Heart right ventricle (tissue), 16 donors: ENCODE results near the gene GPR141. TPM values are rescaled to one million over a fixed set of nuclear protein-coding genes. Genes with fewer than 3 reads are reported as not detected.

Experiments
- ATAC-seq, 8 donors: fragments of 200-7000 bp; cut with Tn5 transposase; one replicate each; pipeline ENCODE4 v1.9.1; 2020; ENCODE audit warnings: mild to moderate bottlenecking in 8 of 8, moderate library complexity in 8 of 8, moderate number of reproducible peaks in 1 of 8
- DNase-seq, 2 donors: peaks; one replicate each; pipeline ENCODE4 v3.0.0-alpha.2; 2020
- H3K27ac ChIP-seq, 10 donors: fragments of 200-600 bp; sonication (generic) in 2 of 10; one replicate each; pipeline versions ENCODE4 v1.5.0 to v1.8.0; 2020 to 2022; ENCODE audit warnings: mild to moderate bottlenecking in 3 of 10
- H3K27me3 ChIP-seq, 7 donors: fragments of 200-600 bp; one replicate each; pipeline ENCODE4 v1.8.0; 2021 to 2022; ENCODE audit warnings: mild to moderate bottlenecking in 2 of 7
- H3K36me3 ChIP-seq, 9 donors: fragments of 200-600 bp; sonication (generic) in 1 of 9; one replicate each; pipeline versions ENCODE4 v1.5.0 to v1.8.0; 2020 to 2022; ENCODE audit warnings: mild to moderate bottlenecking in 2 of 9
- H3K4me1 ChIP-seq, 9 donors: fragments of 200-600 bp; sonication (generic) in 1 of 9; one replicate each; pipeline versions ENCODE4 v1.5.0 to v1.8.0; 2020 to 2022; ENCODE audit warnings: mild to moderate bottlenecking in 4 of 9
- H3K4me3 ChIP-seq, 10 donors: fragments of 200-600 bp; sonication (generic) in 2 of 10; one replicate each; pipeline versions ENCODE4 v1.5.0 to v1.8.0; 2020 to 2022; ENCODE audit warnings: mild to moderate bottlenecking in 7 of 10, moderate library complexity in 2 of 10
- H3K9me3 ChIP-seq, 11 donors: fragments of 200-600 bp in 10 of 11; sonication (generic) in 2 of 11; one replicate each; pipeline versions ENCODE4 v1.5.0 to v1.8.0; 2013 to 2022; ENCODE audit warnings: mild to moderate bottlenecking in 2 of 11, control low read depth in 1 of 11, moderate library complexity in 1 of 11
- WGBS, 2 donors: extraction: QIAGEN DNeasy Blood & Tissue Kit; methylation state at CpG; one replicate each; pipeline ENCODE4 v1.1.7; 2013; ENCODE audit warnings: inconsistent platforms in 1 of 2; 5-methylcytosine and 5-hydroxymethylcytosine counted together
- intact Hi-C, 10 donors: fragments of 100-400 bp; cut with DNase I; formaldehyde crosslinking; loops; one replicate each; pipeline versions ENCODE4 v1.11.1 to v1.14.2; 2022
- polyA plus RNA-seq, 2 donors: library from polyadenylated mRNA; stranded (reverse); fragments of 200-250 nt; gene quantifications; one replicate each; pipeline ENCODE4 v1.2.3, GENCODE V29; 2013
- total RNA-seq, 10 donors: library from RNA; stranded (reverse); fragmentation: NEBNext Ultra II Directional in 3 of 10; extraction: Animal tissue kit (Norgen Biotek cat#: 25700) in 3 of 10; gene quantifications; one replicate each; pipeline versions ENCODE4 v1.2.1 to v1.2.4, GENCODE V29; 2021 to 2023
- TF ChIP-seq, protein P1 (sequence below), 9 donors: fragments of 200-600 bp; sonication (generic) in 2 of 9; IDR thresholded peaks; one replicate each; pipeline versions ENCODE4 v1.5.0 to v1.8.0; 2021 to 2022; ENCODE audit warnings: antibody characterized with exemption in 9 of 9, mild to moderate bottlenecking in 5 of 9, moderate library complexity in 1 of 9
- donor health status: Arrhythmogenic right ventricular cardiomyopathy.
- donor health status: ischemic (EF 13 %, LVEDD 7.1; RV severe dilation, severe dysfunction).
- donor health status: healthy with polysubstance abuse.
- donor health status: DM: no; HTN: yes; CAD: no.
- donor health status: DM: no; HTN: no; CAD: no.
- donor health status: ischemic (EF 25% LVEDD 6.9; RV normal size, moderate dysfunction).
- donor health status: ischemic (EF 25% LVEDD 5.7; RV mildly dilated, moderate dysfunction).
- donor health status: healthy.
- donor health status: DM: yes; HTN: yes; CAD: no.
- donor health status: Ischemic cardiomyopathy.
- donor health status: ischemic (EF 35%, LVEDD 5.7; RV mildly dilated, moderate dysfunction).
- donor health status: nonischemic (EF 11% LVEDD 7.7; RV severe dilation, severe dysfunction).
- donor health status: DM: yes; HTN: yes; CAD: no.
- donor health status: PGD.
- donor health status: ischemic (EF 29% LVEDD 5.4; RV normal size, mild dysfunction).
- donor health status: nonischemic (EF 23%, LVEDD 6.1; RV moderate dilation, normal function).

GPR141 gene
- total and polyA plus RNA-seq, 12 donors, result 0.06 to 3.1 (median 0.50) TPM; not detected in 7

DNA sequence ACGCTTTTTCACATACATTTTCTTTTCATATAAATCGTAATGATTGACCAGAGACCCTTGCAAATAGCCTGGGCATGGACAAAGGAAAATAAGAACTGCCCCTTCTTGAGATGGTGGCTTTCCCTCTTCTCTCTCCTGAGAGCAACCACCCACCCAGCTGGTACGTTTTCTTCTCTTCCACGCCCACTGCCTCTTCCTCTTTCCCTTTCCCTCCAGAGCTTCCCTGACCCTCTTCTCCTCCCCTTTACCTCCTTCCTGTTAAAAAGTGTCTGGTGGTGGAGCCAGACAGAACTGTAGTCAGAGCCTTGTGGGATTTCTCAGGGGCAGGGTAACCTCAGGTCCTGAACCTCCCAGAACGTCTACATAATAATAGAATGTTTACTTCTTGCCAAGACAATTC is 23.2 kb downstream of the GPR141 start:
- H3K27ac ChIP-seq, result peak overlapping the region in 1 of 10 donors; percentile 26
- 57 to 58% methylated on average over 5 of the region's 5 CpGs for WGBS, 2 donors

DNA sequence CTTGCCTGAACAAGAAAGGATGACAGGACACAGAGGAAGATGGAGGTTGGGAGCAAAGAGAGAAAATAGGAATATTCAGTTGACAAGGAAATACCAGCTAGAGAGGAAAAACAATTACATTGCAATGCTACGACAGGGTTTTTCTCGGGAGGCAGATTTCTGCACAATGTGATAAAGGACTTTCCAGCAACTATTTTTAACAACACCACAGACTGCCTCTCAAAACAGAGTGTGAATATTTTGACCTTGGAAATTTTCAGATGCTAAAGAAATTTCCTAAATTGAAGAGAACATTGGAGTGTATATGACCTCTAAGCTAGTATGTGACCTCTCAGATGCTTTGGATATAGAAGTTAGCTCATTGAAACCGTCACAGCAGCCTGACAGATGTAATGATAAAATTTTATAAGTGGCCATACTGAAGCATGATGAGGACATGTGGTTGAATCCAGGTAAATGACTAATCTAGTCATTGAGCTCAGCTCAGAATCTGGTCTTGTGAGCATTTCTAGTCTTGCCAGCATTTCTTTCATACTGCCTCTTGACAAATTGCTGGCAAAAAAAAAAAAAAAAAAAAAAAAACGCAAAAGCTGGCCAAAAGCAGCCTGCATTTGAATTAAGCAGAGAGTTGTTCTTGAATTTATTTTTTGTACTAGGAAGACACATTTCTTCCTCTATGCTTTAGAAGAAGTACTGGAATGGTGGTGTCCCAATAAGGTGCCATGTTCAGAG is 24.4 kb downstream of the GPR141 start:
- DNase-seq (no peak), ATAC-seq (peak in 2 of 8 donors; percentile 34 to 52)
- Histone ChIP-seq H3K4me3 (no peak overlapping the region), H3K27me3 (no peaks in the 10 kb centered on the region), H3K9me3 (no peaks in the 10 kb centered on the region), H3K27ac (no peak overlapping the region), H3K4me1 (peaks cover 0 to 31% (median 9%) of the 10 kb centered on the region in 9 donors), H3K36me3 (no peaks in the 10 kb centered on the region)
- intact Hi-C loops, result loop anchor here in 1 of 10 donors (10.0 kb wide), 1 partner anchor 127 kb away; no protein-coding TSS in a partner anchor
- 24 to 34% methylated on average over 4 of the region's 4 CpGs for whole genome bisulfite sequencing, 2 donors
- TF ChIP-seq, protein P1, sequence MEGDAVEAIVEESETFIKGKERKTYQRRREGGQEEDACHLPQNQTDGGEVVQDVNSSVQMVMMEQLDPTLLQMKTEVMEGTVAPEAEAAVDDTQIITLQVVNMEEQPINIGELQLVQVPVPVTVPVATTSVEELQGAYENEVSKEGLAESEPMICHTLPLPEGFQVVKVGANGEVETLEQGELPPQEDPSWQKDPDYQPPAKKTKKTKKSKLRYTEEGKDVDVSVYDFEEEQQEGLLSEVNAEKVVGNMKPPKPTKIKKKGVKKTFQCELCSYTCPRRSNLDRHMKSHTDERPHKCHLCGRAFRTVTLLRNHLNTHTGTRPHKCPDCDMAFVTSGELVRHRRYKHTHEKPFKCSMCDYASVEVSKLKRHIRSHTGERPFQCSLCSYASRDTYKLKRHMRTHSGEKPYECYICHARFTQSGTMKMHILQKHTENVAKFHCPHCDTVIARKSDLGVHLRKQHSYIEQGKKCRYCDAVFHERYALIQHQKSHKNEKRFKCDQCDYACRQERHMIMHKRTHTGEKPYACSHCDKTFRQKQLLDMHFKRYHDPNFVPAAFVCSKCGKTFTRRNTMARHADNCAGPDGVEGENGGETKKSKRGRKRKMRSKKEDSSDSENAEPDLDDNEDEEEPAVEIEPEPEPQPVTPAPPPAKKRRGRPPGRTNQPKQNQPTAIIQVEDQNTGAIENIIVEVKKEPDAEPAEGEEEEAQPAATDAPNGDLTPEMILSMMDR (IDR thresholded peaks at IDR 0.05), result no peak

More for the DNA sequence above, 23.2 kb downstream of the GPR141 start:
- H3K4me1 ChIP-seq, result peaks cover 0 to 41% (median 9%) of the 10 kb centered on the region in 9 donors
- intact Hi-C loops, result loop anchor here in 1 of 10 donors (10.0 kb wide), 1 partner anchor 128 kb away; no protein-coding TSS in a partner anchor
- no peaks in the 10 kb centered on the region for H3K27me3 ChIP-seq
- H3K4me3 ChIP-seq, result no peak overlapping the region
- peak in 1 of 8 donors; percentile 7 for ATAC-seq
- TF ChIP-seq, protein P1 (IDR thresholded peaks at IDR 0.05), result no peak
- no peak for DNase-seq
- H3K36me3 ChIP-seq, result no peaks in the 10 kb centered on the region
- H3K9me3 ChIP-seq, result no peaks in the 10 kb centered on the region

DNA sequence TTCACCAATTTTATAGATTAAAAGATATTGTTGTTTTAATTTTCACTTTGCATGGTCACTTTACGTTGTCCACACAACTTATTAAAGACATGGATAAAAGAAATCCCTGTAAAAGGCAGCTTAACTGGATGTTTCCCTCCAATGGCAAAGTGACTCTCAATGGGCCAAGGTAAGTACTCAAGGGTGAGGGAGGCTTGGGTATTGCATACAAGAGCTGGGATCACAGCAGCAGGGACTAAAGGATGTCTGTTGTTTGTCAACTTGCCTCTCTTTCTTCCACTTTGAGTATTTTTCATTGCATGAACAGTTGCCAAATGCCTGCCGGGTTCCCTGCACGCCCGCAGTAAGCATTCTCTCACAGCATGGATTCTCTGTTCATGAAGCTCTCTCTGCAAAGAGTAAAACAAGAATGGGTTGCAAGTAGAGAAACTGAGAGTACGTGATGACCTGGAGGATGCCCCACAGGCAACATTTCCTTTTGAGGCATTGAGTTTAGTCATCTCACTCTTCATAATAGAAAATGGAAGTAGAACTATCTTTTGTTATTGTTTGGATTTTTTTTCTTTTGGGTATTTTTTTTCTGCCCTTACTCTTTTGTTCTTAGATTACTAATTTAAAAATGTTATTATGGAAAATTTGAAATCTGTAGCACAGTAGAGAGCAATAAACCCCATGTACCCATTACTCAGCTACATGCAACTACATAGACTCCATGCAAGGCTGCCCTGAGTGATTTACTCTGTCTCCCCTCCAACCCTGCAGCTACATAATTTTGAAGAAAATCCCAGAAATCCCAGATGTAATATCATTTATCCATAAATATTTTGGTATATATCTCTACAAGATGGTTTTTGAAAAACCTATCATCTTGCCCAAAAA is 26.3 kb downstream of the GPR141 start:
- H3K27ac ChIP-seq, result no peak overlapping the region
- TF ChIP-seq, protein P1 (IDR thresholded peaks at IDR 0.05), result no peak
- H3K36me3 ChIP-seq, result no peaks in the 10 kb centered on the region
- DNase-seq (no peak), ATAC-seq (no peak)
- intact Hi-C loops, result loop anchor here in 1 of 10 donors (10.0 kb wide), 2 partner anchors 65 to 125 kb away; no protein-coding TSS in a partner anchor
- peaks cover 0 to 24% (median 9%) of the 10 kb centered on the region in 9 donors for H3K4me1 ChIP-seq
- H3K9me3 ChIP-seq, result no peaks in the 10 kb centered on the region
- no peak overlapping the region for H3K4me3 ChIP-seq
- WGBS, 2 donors, result 84 to 93% methylated on average over 5 of the region's 5 CpGs
- H3K27me3 ChIP-seq, result no peaks in the 10 kb centered on the region

DNA sequence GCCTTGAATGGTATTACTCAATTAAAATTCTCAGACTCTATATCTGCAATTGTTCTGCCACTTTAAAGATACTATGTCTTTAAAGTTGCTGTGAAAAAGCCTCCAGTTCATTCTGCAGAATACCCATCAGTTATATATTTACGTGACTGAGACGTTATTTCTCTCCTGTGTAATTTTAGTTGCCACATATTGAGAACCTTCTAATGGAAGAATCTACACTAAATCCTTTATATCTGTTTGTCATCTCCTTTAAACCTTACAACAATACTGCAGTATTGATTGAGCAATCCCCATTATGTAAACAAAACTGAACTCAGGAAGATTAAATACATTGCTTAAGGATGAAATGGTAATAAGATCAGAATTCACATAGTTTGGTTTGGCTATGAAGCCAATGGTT is 30.0 kb downstream of the GPR141 start:
- Histone ChIP-seq H3K27me3 (no peaks in the 10 kb centered on the region), H3K4me3 (no peak overlapping the region), H3K36me3 (no peaks in the 10 kb centered on the region), H3K27ac (peak overlapping the region in 1 of 10 donors; percentile 52), H3K4me1 (no peaks in the 10 kb centered on the region), H3K9me3 (no peaks in the 10 kb centered on the region)
- intact Hi-C loops, result loop anchor here in 1 of 10 donors (10.0 kb wide), 1 partner anchor 61 kb away; no protein-coding TSS in a partner anchor
- ATAC-seq, result no peak
- DNase-seq, result no peak
- TF ChIP-seq, protein P1 (IDR thresholded peaks at IDR 0.05), result no peak
- 90 to 97% methylated on average over 2 of the region's 2 CpGs for WGBS, 2 donors
